NCI-H446 treated with DMSO at 0.1 percent for 48 hours (cell line): ENCODE data around the gene DEPDC7.

ENCODE experiments used
- DNase-seq: peaks from one replicate; lab custom pipeline; 2025; lab: John Stamatoyannopoulos, UW

The DEPDC7 gene

DNA sequence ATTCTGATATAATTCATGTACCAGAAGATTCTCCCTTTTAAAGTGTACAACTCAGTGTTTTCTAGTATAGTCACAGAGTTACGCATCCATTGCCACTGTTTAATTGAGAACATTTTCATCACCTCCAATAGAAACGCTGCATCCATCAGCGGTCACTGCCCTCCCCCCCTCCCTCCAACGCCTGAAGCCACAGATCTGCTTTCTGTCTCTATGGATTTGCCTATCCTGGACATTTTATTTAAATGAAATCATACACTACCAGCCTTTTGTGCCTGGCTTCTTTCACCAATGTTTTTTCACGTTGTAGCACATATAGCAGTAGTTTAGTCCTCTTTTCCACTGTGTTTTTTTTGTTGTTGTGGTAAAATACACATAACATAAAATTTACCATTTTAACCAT, 46.5 kb downstream of the DEPDC7 start:
- no peak for DNase-seq

DNA sequence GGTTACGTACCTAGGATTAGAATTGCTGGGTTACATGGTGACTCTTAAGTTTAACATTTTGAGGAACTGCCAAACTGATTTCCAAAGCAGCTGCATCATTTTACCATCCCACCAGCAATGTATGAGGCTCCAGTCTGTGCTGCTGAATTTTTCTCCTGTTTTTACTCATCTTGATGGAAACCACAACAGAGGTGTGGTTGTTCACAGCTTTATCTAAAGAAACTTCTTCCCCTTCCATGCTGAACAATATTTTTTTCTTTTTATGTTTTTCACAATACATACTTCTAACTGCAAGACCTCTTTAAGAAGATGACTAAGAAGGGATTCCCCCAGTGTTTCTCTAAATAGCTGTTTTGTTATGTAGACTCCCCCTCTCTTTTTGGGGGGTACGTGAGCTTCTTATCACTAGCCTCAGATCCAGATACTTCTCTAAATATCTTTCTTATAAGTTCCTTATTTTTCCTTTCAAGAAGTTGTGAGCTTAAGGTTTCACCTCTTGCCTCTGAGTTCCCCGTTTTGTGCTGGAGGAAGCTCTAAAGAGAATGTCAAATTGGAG, 47.7 kb downstream of the DEPDC7 start:
- DNase-seq, result no peak

DNA sequence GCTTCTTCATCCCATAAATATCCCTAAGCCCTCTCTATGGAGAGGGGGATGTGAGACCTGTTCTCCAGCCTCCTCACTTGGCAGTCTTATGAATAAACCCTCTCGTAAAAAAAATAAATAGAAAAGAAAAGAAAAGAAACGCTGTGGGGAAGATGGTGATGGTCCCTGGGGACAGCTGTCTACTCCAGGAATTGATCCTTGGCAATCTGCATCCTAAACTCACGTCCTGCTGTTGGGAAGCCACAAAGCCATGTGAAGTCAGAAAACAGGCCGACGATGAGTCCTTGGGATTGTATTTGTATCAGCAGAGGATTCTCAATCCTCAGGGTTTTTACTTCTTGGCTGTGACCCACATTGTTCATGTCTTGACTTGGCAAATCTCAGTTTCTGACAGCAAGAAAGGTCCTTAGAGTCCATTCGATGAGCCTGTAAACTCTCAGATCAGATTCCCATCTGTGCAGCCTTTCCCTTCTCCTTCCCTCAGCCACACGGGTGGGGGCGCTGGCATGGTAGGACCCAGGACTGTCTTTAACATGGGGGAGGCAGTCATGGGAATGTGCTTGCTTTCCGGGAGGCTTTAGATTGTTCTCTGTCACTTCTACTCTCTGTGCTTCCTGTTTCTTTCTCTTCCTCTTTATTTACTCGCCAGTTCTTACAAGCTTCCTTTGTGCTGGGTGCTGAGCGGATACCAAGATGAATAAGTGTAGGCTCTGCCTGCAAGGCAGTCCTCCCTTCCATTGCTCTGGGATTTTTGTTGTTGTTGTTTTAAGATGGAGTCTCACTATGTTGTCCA, 48.6 kb downstream of the DEPDC7 start:
- DNase-seq, result no peak

- no peak for DNase-seq
Observed at GRCh38 chr11:33064866-33065265, 49.2 kb downstream of the DEPDC7 start.

GRCh38 chr11:33065445-33066178, 49.9 kb downstream of the DEPDC7 start:
- peak; percentile 13 for DNase-seq

DNA sequence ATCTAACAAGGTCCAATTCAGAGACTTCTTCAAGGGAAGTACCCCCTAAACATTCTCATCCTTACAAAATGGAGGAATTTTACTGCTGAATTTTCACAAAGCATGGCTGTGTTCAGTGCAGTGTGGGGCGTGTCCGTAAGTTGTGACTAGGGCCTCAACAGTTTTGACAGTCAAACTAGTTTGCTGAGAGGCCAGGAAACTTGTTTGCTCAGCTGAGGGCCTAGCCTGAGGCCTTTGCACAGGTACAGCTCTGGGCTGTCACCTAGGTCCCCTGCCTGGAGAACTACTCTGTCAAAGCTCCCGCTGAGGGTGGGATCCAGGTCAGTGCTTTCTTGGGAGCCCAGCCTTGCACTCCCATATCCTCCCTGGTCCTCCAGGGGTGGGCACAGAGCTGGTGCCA, 51.6 kb downstream of the DEPDC7 start:
- DNase-seq, result no peak

GRCh38 chr11:33068611-33069340, 53.1 kb downstream of the DEPDC7 start:
- no peak for DNase-seq

GRCh38 chr11:33072465-33072864, 56.8 kb downstream of the DEPDC7 start:
- DNase-seq, result no peak
